ENCODE data around the gene LCN12. TPM values are rescaled to one million over a fixed set of nuclear protein-coding genes. Genes with fewer than 3 reads are reported as not detected.

The LCN12 gene
- total RNA-seq, 1 donor from 2014 or later, result 2.6 TPM

- Histone ChIP-seq H3K4me1 (no peaks in the 10 kb centered on the region), H3K27ac (no peak overlapping the region), H3K36me3 (peaks cover 54% of the 10 kb centered on the region), H3K4me3 (no peak overlapping the region), H3K27me3 (no peaks in the 10 kb centered on the region), H3K9me3 (no peaks in the 10 kb centered on the region)
- intact Hi-C loops (cut with DNase I), result no loop called here
- TF ChIP-seq CTCF (IDR thresholded peaks at IDR 0.05), result no peak
- ATAC-seq, result no peak
- no peak for DNase-seq
Observed at GRCh38 chr9:136920069-136920468, 32.0 kb upstream of the LCN12 start.

DNA sequence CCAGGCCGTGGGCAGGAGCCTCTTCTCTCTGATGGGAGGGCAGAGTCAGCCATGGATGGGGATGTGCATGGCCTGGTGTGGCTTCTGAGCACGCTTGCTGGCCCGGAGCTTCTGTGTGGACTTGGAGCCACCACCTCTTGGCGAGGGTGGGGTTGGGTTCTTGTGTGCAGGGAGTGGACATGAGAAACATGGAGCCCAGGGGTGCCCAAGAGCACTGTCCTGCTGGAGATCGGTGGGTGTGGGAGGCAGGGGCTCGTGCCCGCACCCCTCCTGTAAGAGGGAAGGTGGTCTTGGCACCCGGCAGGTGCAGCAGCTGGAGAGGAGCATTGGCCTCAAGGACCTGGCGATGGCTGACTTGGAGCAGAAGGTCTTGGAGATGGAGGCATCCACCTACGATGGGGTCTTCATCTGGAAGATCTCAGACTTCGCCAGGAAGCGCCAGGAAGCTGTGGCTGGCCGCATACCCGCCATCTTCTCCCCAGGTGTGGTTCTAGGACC lies 31.3 kb upstream of the LCN12 start:
- TF ChIP-seq CTCF (IDR thresholded peaks at IDR 0.05), result no peak
- no peaks in the 10 kb centered on the region for H3K9me3 ChIP-seq
- DNase-seq, result no peak
- intact Hi-C loops (cut with DNase I), result no loop called here
- no peaks in the 10 kb centered on the region for H3K27me3 ChIP-seq
- H3K4me3 ChIP-seq, result no peak overlapping the region
- H3K36me3 ChIP-seq, result peaks cover 56% of the 10 kb centered on the region
- no peaks in the 10 kb centered on the region for H3K4me1 ChIP-seq
- ATAC-seq, result no peak
- H3K27ac ChIP-seq, result no peak overlapping the region

- Histone ChIP-seq H3K27ac (no peak overlapping the region), H3K27me3 (no peaks in the 10 kb centered on the region), H3K4me1 (no peaks in the 10 kb centered on the region), H3K36me3 (peaks cover 60% of the 10 kb centered on the region), H3K9me3 (no peaks in the 10 kb centered on the region), H3K4me3 (no peak overlapping the region)
- ATAC-seq (no peak), DNase-seq (no peak)
- TF ChIP-seq CTCF (IDR thresholded peaks at IDR 0.05), result no peak
- intact Hi-C loops (cut with DNase I), result no loop called here
Observed at GRCh38 chr9:136921307-136921706, 30.8 kb upstream of the LCN12 start.

DNA sequence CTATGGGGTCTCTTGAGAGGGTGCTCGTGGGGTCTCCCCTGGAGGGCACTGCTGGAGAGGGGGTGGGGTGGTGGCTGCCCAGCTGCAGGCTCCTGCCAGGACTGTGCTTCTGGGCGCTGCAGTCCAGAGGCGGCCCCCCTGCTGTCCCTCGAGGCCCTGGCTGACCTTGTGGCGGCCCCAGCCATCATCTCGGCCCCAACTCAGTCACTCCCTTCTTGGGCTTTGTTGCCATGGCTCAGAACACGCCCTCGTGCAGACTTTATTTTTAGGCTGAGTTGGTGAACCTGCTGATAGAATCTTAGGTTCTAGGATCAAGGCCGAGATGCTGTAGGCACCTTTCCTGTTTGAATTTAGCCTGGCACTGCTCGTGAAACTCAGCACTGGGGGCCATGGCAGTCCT lies 30.4 kb upstream of the LCN12 start:
- intact Hi-C loops (cut with DNase I), result no loop called here
- DNase-seq, result no peak

GRCh38 chr9:136922540-136922939 lies 29.5 kb upstream of the LCN12 start:
- H3K27me3 ChIP-seq, result no peaks in the 10 kb centered on the region
- H3K9me3 ChIP-seq, result no peaks in the 10 kb centered on the region
- H3K27ac ChIP-seq, result no peak overlapping the region
- no peak for ATAC-seq
- intact Hi-C loops (cut with DNase I), result no loop called here
- DNase-seq, result no peak
- H3K4me1 ChIP-seq, result no peaks in the 10 kb centered on the region
- no peak overlapping the region for H3K4me3 ChIP-seq
- H3K36me3 ChIP-seq, result peaks cover 58% of the 10 kb centered on the region
- TF ChIP-seq CTCF (IDR thresholded peaks at IDR 0.05), result no peak

More for the DNA sequence above, 30.4 kb upstream of the LCN12 start:
- H3K9me3 ChIP-seq, result no peaks in the 10 kb centered on the region
- ATAC-seq, result no peak
- no peak overlapping the region for H3K27ac ChIP-seq
- no peak for TF ChIP-seq CTCF (IDR thresholded peaks at IDR 0.05)
- H3K4me1 ChIP-seq, result no peaks in the 10 kb centered on the region
- H3K36me3 ChIP-seq, result peaks cover 64% of the 10 kb centered on the region
- H3K4me3 ChIP-seq, result no peak overlapping the region
- no peaks in the 10 kb centered on the region for H3K27me3 ChIP-seq

GRCh38 chr9:136923881-136924280 lies 28.2 kb upstream of the LCN12 start:
- Histone ChIP-seq H3K36me3 (peaks cover 49% of the 10 kb centered on the region), H3K27me3 (no peaks in the 10 kb centered on the region), H3K9me3 (no peaks in the 10 kb centered on the region), H3K4me3 (no peak overlapping the region), H3K4me1 (no peaks in the 10 kb centered on the region), H3K27ac (no peak overlapping the region)
- no peak for DNase-seq
- no peak for TF ChIP-seq CTCF (IDR thresholded peaks at IDR 0.05)
- intact Hi-C loops (cut with DNase I), result no loop called here
- no peak for ATAC-seq
